Measurements from ENCODE around the gene KCNIP3. TPM values are rescaled to one million over a fixed set of nuclear protein-coding genes. Genes with fewer than 3 reads are reported as not detected.
A peak's percentile ranks its signal among the peaks of the same experiment; 100 is the strongest.
"Not testable (repeated sequence)": the region's sequence is repeated elsewhere in the genome, so short reads cannot be mapped to it uniquely, and the experiment has no call there.

KCNIP3 gene
- total RNA-seq, 1 donor from 2014 or later, result 8.7 TPM

DNA sequence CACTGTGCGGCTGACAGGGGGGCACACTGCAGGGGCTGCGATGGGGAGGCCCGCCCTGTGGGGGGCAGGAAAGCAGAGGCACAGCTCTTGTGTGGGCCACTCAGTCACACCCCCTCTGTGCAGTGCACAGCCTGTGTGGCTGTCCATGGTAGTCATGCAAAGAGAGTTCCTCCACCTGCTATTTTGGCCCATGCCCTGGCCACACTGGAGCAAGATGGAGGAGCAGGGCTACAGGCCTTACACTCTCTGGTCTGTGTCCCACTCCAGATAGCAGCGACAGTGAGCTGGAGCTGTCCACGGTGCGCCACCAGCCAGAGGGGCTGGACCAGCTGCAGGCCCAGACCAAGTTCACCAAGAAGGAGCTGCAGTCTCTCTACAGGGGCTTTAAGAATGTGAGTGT, 76.9 kb downstream of the KCNIP3 start:
- intact Hi-C loops (cut with DNase I), result no loop called here
- ATAC-seq (no peak), DNase-seq (ENCODE audit: missing footprints) (peak; percentile 11)

DNA sequence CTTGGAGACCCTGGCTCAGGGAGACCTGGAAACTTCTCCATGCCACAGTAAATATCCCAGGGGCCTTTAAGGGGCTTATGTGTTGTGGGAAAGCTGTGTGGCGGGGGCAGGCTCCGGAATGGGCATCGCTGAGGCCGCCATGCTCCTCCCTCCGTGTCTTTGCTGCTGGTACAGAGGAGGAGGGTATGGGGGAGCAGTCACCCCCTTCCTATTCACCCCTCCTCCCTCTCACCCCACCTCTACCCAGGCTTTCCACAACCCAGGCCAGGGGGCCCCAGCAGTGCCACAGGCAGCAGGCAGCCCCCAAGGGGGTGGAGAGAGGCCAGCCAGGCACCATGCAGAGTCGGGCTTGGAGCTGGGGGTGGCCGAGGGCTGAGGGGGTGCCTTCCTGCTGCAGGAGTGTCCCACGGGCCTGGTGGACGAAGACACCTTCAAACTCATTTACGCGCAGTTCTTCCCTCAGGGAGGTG, 77.3 kb downstream of the KCNIP3 start:
- intact Hi-C loops (cut with DNase I), result no loop called here
- DNase-seq (ENCODE audit: missing footprints), result peak; percentile 4
- ATAC-seq, result no peak

DNA sequence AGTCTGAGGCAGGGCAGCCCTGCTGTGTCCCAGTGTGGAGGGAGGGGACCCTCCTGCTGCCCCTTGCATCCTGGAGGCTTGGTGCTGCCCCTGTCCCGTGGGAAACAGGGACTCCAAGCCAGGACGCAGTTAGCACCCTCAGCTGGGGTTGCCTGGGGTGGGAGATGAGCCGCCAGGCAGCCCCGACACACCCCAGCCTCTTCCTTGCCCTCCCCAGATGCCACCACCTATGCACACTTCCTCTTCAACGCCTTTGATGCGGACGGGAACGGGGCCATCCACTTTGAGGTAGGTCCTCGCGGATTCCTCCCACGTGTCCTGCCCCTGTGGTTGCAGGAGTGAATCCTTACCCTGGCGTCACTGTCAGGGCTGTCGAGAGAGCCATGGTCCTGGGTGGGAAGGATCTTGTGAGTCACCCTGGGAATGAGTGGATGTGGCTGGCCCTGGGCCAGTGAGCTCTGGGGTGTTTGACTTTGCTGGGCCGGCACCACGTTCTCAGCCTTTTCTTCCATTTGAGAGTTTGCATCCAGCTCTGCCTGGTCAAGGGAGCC, 77.8 kb downstream of the KCNIP3 start:
- DNase-seq (ENCODE audit: missing footprints), result peak; percentile 49
- ATAC-seq, result no peak
- intact Hi-C loops (cut with DNase I), result no loop called here

DNA sequence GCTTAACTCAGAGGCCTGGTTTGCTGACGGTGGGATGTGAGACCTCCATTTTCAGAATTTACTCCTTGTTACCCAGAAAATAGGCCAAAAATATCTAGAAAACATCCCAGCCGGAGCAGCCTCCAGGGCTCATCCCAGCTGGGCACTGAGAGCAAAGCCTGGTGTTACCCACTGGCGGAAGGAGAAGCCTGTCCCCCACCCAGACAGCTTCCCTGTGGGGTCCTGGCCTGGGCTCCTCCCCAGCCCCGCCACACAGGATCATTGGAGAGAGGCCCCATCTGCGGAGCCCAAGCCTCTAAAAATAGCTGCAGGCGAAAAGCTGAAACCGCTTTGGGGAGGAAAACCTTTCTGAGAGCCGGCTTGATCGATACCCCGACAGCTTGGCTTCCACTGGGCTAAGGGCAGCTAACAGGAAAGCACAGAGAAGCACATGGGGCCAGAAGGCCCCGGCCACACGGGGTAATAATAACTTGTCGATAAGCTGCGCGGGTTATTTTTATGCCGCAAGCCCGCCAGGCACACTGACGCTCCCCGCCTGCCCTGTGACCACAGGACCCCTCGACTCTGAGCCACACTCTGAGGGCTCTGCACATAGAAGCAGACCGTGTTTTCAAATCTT, 78.5 kb downstream of the KCNIP3 start:
- DNase-seq (ENCODE audit: missing footprints), result peak; percentile 41
- intact Hi-C loops (cut with DNase I), result no loop called here
- ATAC-seq, result no peak

DNA sequence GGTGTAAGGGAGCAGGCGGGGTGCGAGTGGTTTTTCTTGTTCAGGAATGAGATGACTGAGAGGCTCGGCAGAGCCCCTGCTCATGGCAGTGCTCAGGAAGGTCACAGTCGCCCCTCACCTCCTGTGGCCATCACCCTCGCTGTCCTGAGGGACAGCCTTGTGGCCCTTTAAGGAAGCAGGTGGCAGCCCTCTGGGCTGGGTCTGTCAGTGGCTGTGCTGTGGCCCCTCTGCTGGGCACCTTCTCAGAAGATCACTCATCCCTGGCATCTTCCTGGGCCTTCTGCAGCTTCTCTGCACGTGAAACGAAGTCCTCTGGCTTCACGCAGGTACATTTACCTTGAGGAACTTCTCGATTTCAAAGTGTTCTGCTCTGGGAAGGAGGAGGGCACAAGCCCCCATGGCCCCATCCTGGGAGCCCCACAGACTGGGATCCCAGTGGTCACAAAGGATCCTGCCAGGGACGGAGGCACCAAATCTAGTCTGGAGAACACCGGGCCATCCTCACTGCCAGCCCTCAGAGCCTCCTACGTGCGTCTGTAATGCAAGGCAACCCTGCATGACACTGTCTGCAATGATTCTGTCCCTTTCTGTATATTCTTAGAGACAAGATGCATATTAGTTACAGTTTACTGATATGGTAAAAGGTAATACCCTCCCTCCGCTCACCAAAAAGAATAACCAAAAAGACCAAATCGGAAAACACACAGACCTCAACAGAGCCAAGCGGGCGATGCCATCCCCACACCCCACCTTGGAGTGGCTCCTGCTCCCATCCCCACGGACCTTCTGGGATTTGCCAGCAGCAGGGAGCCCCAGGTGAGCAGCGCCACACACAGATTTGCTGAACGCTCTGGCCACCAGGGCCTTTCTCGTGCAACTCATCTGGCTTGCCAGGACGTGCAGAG, 79.4 kb downstream of the KCNIP3 start:
- intact Hi-C loops (cut with DNase I), result no loop called here
- ATAC-seq (no peak), DNase-seq (ENCODE audit: missing footprints) (peak; percentile 37)

DNA sequence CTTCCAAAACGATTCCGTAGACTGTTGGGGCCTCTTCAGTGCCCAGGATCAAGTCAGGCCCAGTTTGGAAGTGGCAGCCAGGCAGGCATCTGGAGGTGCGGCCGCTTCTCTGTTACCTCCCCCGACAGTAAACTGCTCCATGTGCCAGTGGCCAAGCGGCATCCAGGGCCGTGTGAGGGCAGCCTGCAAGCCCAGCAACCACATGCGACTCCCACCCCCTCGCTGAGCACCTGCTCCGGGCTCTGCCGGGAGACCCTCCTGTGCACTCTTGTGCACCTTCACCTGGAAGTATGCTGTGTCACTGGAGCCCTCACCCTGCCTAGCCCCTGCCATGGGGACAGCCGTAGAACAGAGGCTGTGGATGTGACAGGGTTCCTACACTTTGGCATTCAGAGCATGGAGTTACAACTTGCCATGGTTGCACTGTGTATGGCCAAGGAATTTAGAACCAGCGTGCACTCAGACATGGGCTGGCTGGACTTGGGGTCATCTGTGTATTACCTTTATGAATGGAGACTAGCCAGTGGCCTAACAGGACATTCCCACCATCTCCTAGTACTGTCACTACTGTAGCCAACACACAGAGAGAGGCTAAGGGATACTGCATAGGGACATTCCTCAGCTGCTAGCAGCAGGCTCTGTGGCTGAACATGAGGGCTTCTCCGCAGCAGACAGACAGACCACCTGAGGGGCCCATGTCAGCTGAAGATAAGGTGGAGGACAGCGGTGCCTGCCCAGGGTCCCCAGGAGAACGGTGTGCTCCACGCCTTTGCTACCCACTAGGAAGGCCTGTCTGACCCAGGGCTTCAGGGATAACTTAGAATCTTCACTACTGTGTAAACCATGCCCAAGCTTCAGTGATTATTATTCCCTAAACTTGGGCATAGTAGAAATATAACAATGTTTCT, 80.3 kb downstream of the KCNIP3 start:
- DNase-seq (ENCODE audit: missing footprints) (no peak), ATAC-seq (no peak)
- intact Hi-C loops (cut with DNase I), result no loop called here

DNA sequence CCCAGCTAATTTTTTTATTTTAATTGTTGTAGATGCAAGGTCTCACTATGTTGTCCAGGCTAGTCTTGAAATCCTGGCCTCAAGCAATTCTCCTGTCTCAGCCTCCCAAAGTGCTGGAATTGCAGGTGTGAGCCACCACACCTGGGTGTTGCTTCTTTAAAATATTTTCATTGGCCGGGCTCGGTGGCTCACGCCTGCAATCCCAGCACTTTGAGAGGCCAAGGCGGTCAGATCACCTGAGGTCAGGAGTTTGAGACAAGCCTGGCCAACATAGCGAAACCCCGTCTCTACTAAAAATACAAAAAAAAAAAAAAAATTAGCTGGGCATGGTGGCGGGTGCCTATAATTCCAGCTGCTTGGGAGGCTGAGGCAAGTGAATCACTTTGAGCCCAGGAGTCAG, 81.1 kb downstream of the KCNIP3 start:
- ATAC-seq; intact Hi-C loops (cut with DNase I); DNase-seq (ENCODE audit: missing footprints): not testable (repeated sequence)

DNA sequence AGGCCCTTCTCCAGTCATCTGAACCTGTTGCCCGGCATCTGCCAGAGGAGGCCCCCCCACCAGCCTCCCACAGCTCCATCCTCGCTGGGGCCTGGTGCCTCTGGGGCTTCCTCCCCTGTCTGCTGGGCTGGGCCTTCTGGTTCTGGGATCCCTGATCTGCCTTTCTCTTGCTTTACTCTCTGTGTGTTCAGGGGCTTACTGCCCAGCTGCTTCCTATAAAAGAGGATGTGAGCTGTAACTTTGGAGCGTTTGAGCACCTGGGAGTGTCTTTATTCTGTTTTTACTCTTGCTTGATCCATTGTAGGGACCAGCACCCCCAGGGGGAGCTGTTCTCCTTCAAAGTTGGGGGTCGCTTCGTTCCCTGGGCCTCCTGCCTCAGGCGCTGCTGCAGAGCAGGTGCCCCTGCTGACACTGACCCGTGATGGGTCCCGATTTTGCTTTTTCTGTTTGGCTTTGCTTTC, 82.3 kb downstream of the KCNIP3 start:
- DNase-seq (ENCODE audit: missing footprints) (no peak), ATAC-seq (no peak)
- intact Hi-C loops (cut with DNase I), result no loop called here

DNA sequence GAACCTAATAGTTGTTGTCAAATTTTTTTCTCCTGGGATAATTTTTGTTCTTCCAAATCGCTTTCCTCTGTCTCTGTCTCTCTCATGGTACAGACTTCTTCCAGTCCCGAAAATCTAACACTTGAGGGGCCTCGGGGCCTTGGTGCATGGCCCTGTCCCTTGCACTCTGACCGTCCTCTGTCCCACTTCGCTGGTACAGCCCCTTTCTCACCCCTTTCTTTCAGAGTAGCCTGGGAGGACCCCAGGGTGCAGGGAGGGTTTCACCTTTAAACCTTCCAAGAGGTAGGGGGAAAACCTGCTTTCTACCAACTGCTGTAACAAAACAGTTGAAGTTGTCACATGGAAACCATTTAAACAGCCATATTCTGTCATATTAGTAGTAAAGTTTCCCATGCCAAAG, 83.1 kb downstream of the KCNIP3 start:
- intact Hi-C loops (cut with DNase I), result no loop called here
- ATAC-seq, result no peak
- DNase-seq (ENCODE audit: missing footprints), result no peak

DNA sequence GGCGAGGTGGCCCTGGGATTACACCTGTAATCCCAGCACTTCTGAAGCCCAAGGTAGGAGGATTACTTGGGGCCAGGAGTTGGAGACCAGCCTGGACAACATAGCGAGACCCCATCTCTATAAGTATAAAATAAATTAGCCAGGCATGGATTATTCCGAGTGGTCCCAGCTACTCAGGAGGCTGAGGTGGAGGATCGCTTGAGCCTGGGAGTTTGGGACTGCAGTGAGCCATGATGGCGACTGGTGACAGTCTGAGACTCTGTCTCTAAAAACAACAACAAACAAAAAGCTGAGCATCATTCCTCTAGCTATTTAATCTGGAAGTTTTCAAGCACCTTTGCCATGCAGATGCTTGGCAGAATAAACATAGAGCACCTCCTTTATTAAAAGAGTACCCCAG, 83.6 kb downstream of the KCNIP3 start:
- DNase-seq (ENCODE audit: missing footprints), result no peak
- no peak for ATAC-seq
- intact Hi-C loops (cut with DNase I), result no loop called here

DNA sequence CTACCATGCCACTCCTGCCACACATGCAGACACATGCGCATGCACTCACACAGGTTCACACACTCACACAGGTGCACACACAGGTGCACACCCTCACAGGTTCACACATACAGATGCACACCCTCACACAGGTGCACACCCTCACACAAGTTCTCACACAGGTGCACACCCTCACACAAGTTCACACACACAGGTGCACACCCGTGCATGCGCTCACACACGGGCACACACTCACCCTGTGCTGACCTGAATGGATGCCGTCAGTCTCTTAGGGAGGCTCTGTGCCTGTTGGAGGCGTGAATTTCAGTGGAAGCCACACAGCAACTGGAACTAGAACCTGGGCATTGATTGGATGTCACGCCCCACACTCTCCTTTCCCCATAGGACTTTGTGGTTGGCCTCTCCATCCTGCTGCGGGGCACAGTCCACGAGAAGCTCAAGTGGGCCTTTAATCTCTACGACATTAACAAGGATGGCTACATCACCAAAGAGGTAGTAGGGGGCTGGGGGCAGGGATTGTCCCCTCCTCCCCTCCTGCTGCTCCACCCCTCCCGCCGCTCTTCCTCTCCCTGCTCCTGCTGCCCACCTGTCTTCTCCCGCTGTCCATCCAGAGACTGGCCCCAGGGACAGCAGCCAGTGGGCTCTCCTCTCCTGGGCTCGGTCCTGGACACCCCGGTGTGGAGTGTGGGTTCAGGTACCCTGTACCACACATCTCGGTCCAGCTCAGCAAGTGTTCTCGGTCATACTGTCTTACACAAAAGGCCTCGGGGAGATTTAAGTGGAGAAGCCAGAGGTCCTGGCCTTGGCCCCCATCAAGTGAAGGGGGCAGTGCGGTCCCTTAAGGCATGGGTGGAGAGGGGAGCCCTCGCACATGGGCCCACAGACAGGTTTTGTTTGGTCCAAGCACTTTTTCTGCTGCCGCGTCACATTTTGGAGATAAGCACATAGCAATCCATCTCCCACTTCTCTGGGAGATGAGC, 84.4 kb downstream of the KCNIP3 start:
- DNase-seq (ENCODE audit: missing footprints) (no peak), ATAC-seq (no peak)
- intact Hi-C loops (cut with DNase I), result no loop called here

DNA sequence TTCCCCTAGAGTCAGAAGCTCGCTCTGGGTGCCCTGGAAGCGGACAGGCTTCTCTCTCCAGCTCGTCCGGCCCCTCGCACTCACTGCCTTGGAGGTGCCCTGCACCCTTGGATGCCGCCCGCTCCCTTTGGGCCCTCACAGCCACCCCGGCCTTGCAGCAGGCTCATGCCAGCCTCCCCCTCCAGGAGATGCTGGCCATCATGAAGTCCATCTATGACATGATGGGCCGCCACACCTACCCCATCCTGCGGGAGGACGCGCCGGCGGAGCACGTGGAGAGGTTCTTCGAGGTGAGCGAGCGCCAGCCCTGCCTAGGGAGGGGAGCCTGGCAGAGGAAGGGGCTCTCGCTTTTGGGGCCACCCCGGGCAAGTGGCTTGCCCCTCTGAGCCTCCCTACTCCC, 85.0 kb downstream of the KCNIP3 start:
- ATAC-seq (no peak), DNase-seq (ENCODE audit: missing footprints) (no peak)
- intact Hi-C loops (cut with DNase I), result no loop called here

DNA sequence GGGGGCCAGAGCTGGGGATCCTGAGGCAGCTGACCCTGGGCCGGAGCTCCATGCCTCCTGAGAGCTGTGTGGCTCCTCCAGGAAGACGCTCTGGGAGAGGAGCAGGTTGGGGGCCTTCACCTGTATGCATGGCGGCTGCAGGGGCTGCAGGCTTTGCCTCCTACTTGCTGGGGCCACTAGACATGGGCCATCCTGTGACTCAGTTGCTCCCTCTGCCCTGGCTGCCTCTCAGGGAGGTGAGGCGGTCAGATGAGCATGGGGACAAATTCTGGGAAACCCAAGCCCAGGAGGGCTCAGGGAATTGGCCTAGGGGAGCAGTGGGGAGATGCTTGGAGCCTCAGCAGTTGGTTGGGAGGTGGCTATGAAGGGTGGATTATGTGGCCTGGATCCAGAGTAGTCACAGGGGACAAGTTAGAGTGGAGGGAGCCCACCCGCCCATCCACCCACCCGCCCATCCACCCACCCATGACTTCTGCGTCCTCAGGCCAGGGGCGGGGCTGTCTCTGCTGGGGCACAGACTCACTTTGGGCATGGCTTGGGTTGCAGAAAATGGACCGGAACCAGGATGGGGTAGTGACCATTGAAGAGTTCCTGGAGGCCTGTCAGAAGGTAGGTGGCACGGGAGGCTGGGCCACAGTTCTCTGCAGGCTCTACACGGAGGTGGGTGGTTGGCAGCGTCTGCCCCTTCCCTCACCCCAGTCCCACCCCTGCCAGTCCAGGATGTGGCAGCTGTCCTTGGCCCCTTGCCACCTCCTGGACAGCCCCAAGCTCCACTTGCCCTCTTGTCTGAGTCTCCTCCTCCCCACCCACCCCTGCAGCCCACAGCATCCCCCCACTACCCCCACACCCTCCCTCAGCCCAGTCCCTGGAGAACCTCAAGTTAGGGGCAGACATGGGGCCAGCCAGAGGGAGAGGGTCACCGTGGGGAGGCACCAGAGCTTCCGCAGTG, 85.8 kb downstream of the KCNIP3 start:
- ATAC-seq (no peak), DNase-seq (ENCODE audit: missing footprints) (no peak)
- intact Hi-C loops (cut with DNase I), result no loop called here

DNA sequence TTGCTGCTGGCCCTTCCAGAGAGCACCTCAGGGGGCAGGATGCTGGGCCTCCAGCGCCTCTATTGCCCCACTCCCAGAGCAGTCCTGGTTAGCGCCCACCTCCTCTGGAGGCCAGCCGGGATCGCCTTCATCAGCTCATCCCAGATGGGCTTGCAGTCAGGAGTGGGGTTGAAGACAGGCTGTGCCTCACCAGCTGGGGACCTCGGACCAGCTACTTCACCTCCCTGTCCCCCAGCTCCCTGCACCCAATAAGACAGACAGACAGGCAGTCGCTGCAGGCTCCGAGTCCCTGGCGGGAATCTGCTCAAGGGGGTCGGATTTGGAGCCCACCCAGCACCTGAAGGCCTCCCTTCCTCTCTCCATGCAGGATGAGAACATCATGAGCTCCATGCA, 86.5 kb downstream of the KCNIP3 start:
- ATAC-seq, result no peak
- no peak for DNase-seq (ENCODE audit: missing footprints)
- intact Hi-C loops (cut with DNase I), result no loop called here

DNA sequence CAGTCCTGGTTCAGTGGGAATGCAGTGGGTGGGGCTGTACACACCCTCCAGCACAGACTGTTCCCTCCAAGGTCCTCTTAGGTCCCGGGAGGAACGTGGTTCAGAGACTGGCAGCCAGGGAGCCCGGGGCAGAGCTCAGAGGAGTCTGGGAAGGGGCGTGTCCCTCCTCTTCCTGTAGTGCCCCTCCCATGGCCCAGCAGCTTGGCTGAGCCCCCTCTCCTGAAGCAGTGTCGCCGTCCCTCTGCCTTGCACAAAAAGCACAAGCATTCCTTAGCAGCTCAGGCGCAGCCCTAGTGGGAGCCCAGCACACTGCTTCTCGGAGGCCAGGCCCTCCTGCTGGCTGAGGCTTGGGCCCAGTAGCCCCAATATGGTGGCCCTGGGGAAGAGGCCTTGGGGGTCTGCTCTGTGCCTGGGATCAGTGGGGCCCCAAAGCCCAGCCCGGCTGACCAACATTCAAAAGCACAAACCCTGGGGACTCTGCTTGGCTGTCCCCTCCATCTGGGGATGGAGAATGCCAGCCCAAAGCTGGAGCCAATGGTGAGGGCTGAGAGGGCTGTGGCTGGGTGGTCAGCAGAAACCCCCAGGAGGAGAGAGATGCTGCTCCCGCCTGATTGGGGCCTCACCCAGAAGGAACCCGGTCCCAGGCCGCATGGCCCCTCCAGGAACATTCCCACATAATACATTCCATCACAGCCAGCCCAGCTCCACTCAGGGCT, 87.9 kb downstream of the KCNIP3 start:
- ATAC-seq (peak; percentile 65), DNase-seq (ENCODE audit: missing footprints) (peak; percentile 35)
- intact Hi-C loops (cut with DNase I), result no loop called here

DNA sequence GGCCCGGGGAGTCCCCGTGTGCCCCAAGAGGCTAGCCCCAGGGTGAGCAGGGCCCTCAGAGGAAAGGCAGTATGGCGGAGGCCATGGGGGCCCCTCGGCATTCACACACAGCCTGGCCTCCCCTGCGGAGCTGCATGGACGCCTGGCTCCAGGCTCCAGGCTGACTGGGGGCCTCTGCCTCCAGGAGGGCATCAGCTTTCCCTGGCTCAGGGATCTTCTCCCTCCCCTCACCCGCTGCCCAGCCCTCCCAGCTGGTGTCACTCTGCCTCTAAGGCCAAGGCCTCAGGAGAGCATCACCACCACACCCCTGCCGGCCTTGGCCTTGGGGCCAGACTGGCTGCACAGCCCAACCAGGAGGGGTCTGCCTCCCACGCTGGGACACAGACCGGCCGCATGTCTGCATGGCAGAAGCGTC, 88.4 kb downstream of the KCNIP3 start:
- no peak for ATAC-seq
- intact Hi-C loops (cut with DNase I), result no loop called here
- DNase-seq (ENCODE audit: missing footprints), result no peak

All from Right ventricle myocardium inferior (tissue), 1 donor.